Measurements from ENCODE around the gene PSME1. TPM values are rescaled to one million over a fixed set of nuclear protein-coding genes. Genes with fewer than 3 reads are reported as not detected.
"Not testable (repeated sequence)": the region's sequence is repeated elsewhere in the genome, so short reads cannot be mapped to it uniquely, and the experiment has no call there.

The PSME1 gene
- total and polyA plus RNA-seq, 2 donors (not counting 1 experiment from before 2014, with no cell fraction given): 177 to 266 TPM

DNA sequence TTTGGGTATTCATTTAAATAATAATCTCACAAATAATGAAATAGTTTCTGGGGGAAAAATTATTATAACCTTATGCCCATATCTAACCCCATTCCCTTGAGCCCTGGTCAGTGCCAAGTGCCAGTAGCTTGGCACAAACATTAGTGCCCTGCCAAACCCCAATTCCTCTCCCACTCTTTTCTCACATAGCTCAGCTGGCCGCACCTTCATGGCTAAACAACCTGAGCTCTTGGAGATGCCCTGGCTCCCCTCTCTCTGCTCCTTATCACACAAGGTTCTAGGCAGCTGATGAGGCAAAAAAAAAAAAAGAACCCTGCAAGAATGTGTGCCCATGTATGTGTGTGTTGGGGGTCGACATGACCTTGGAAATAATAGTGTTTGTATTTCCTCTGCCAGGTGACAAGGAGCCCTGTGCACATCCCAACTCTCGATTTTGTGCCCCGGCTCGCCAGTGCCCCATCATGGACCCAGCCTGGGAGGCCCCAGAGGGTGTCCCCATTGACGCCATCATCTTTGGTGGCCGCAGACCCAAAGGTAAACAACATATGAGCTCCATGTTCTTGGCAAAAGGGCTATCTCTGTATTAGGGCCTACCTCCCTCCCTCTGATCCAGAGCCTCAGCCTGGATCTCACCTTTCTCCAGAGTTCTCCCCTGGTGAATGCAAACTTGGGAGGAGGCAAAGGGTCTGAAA lies 33.5 kb upstream of the PSME1 start:
- H4K20me1 ChIP-seq (ENCODE audit: control insufficient read depth, extremely low read depth, insufficient read depth, low read length): no peaks in the 10 kb centered on the region
- DNase-seq (ENCODE audit: low read depth in 2 of 2): no peak
- no peaks in the 10 kb centered on the region for H3K79me2 ChIP-seq (ENCODE audit: control insufficient read depth, insufficient read depth, low read length)
- H3K27ac ChIP-seq (ENCODE audit: insufficient read depth, low read length): no peak overlapping the region
- no peak overlapping the region for H3K4me2 ChIP-seq (ENCODE audit: extremely low read depth, insufficient read depth, low read length)
- H3K27me3 ChIP-seq (ENCODE audit: control insufficient read depth, insufficient read depth, low read length): no peaks in the 10 kb centered on the region
- no peak overlapping the region for H3K4me3 ChIP-seq (replicated peaks in 1 of 4; ENCODE audit: control extremely low read depth in 1 of 4, insufficient read depth in 1 of 4, low read depth in 3 of 4, low read length in 4 of 4)
- no peaks in the 10 kb centered on the region for H3K9me3 ChIP-seq (ENCODE audit: control insufficient read depth, insufficient read depth, low read depth, low read length)
- TF ChIP-seq EZH2 (IDR thresholded peaks at IDR 0.05; ENCODE audit: low read length, missing control alignments) (no peak), CTCF (conservative IDR thresholded peaks at IDR 0.05 in 1 of 2, IDR thresholded peaks at IDR 0.05 in 1 of 2; ENCODE audit: low read depth in 1 of 2, low read length in 2 of 2) (no peak)
- no peak overlapping the region for H2AFZ ChIP-seq (ENCODE audit: low read length)
- no peaks in the 10 kb centered on the region for H3K4me1 ChIP-seq (ENCODE audit: control insufficient read depth, extremely low read depth, insufficient read depth, low read length)
- no peak overlapping the region for H3K9ac ChIP-seq (ENCODE audit: insufficient read depth, low read length)
- H3K36me3 ChIP-seq (ENCODE audit: control insufficient read depth, insufficient read depth, low read length): peaks cover 2% of the 10 kb centered on the region

DNA sequence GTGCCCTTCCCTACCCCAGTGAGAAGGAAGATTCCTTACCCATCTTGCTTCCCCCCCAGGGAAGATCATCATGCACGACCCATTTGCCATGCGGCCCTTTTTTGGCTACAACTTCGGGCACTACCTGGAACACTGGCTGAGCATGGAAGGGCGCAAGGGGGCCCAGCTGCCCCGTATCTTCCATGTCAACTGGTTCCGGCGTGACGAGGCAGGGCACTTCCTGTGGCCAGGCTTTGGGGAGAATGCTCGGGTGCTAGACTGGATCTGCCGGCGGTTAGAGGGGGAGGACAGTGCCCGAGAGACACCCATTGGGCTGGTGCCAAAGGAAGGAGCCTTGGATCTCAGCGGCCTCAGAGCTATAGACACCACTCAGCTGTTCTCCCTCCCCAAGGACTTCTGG lies 32.5 kb upstream of the PSME1 start:
- DNase-seq (ENCODE audit: low read depth in 2 of 2): no peak
- TF ChIP-seq CTCF (conservative IDR thresholded peaks at IDR 0.05 in 1 of 2, IDR thresholded peaks at IDR 0.05 in 1 of 2; ENCODE audit: low read depth in 1 of 2, low read length in 2 of 2) (no peak), EZH2 (IDR thresholded peaks at IDR 0.05; ENCODE audit: low read length, missing control alignments) (no peak)
- peaks cover under 1% of the 10 kb centered on the region for H3K36me3 ChIP-seq (ENCODE audit: control insufficient read depth, insufficient read depth, low read length)

DNA sequence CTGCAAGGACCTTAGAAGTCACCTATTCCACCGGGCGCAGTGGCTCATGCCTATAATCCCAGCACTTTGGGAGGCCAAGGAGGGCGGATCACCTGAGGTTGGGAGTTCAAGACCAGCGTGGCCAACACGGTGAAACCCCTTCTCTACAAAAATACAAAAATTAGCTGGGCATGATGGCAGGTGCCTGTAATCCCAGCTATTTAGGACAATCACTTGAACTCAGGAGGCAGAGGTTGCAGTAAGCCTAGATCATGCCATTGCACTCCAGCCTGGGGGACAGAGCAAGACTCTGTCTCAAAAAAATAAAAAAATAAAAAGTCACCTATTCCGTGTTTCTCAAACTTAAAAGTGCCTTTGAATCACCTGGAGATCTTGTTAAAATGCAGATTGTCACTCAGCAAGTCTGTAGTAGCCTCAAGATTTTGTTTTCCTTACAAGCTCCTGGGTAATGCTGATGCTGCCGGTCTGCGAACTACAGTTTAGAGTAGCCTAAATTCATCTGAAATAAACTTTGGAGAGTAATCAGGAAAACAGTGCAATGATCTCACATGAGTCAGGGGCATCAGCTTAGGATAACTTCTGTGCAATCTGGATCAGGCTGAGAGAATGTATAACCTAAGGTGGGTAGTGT lies 30.3 kb upstream of the PSME1 start:
- H4K20me1 ChIP-seq (ENCODE audit: control insufficient read depth, extremely low read depth, insufficient read depth, low read length); H3K4me1 ChIP-seq (ENCODE audit: control insufficient read depth, extremely low read depth, insufficient read depth, low read length); H3K79me2 ChIP-seq (ENCODE audit: control insufficient read depth, insufficient read depth, low read length); H3K36me3 ChIP-seq (ENCODE audit: control insufficient read depth, insufficient read depth, low read length); H3K27ac ChIP-seq (ENCODE audit: insufficient read depth, low read length); H2AFZ ChIP-seq (ENCODE audit: low read length); H3K4me3 ChIP-seq (replicated peaks in 1 of 4; ENCODE audit: control extremely low read depth in 1 of 4, insufficient read depth in 1 of 4, low read depth in 3 of 4, low read length in 4 of 4); DNase-seq (ENCODE audit: low read depth in 2 of 2); H3K9ac ChIP-seq (ENCODE audit: insufficient read depth, low read length); H3K9me3 ChIP-seq (ENCODE audit: control insufficient read depth, insufficient read depth, low read depth, low read length); H3K4me2 ChIP-seq (ENCODE audit: extremely low read depth, insufficient read depth, low read length); H3K27me3 ChIP-seq (ENCODE audit: control insufficient read depth, insufficient read depth, low read length): not testable (repeated sequence)

More for the DNA sequence above, 32.5 kb upstream of the PSME1 start:
- no peaks in the 10 kb centered on the region for H4K20me1 ChIP-seq (ENCODE audit: control insufficient read depth, extremely low read depth, insufficient read depth, low read length)
- H3K9me3 ChIP-seq (ENCODE audit: control insufficient read depth, insufficient read depth, low read depth, low read length): no peaks in the 10 kb centered on the region
- no peaks in the 10 kb centered on the region for H3K4me1 ChIP-seq (ENCODE audit: control insufficient read depth, extremely low read depth, insufficient read depth, low read length)
- H3K79me2 ChIP-seq (ENCODE audit: control insufficient read depth, insufficient read depth, low read length): no peaks in the 10 kb centered on the region
- H3K4me3 ChIP-seq (replicated peaks in 1 of 4; ENCODE audit: control extremely low read depth in 1 of 4, insufficient read depth in 1 of 4, low read depth in 3 of 4, low read length in 4 of 4): no peak overlapping the region
- no peak overlapping the region for H2AFZ ChIP-seq (ENCODE audit: low read length)
- H3K27me3 ChIP-seq (ENCODE audit: control insufficient read depth, insufficient read depth, low read length): no peaks in the 10 kb centered on the region
- no peak overlapping the region for H3K4me2 ChIP-seq (ENCODE audit: extremely low read depth, insufficient read depth, low read length)
- no peak overlapping the region for H3K27ac ChIP-seq (ENCODE audit: insufficient read depth, low read length)
- H3K9ac ChIP-seq (ENCODE audit: insufficient read depth, low read length): no peak overlapping the region

Measured in fibroblast of lung (primary cell).